ENCODE results near the gene CYB5RL. TPM values are rescaled to one million over a fixed set of nuclear protein-coding genes. Genes with fewer than 3 reads are reported as not detected.
"Not testable (repeated sequence)": the region's sequence is repeated elsewhere in the genome, so short reads cannot be mapped to it uniquely, and the experiment has no call there.

Gene CYB5RL
- polyA plus RNA-seq, 3 donors from 2014 or later, result 1.5 to 3.6 (median 3.3) TPM

DNA sequence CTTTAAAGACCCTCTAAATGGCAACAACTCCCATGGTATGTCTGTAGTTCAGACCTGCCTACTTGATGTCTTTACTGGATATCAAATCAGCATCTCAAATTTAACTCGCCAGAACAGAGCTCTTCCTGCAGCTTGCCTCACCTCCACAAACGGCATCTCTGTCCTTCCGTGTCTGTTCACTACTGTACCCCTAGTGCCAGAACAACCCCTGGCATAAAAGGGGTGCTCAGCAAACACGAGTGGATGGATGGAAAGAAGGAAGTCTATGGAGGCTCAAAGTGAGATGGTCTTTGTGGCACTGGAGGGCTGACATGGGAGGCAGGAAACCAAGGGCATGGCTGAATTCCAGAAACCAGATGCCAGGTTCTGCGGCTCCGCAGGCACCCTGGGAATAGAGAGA, 22.9 kb upstream of the CYB5RL start:
- H3K36me3 Mint-ChIP-seq, result peaks cover 13 to 20% (median 14%) of the 10 kb centered on the region in 3 donors
- H3K27ac Mint-ChIP-seq, result peak overlapping the region in 3 of 6 donors; percentile 32 to 55 (median 41)
- H3K27me3 Mint-ChIP-seq (ENCODE audit: low read depth in 3 of 3), result peaks cover 2 to 23% (median 22%) of the 10 kb centered on the region in 3 donors
- H3K9me3 Mint-ChIP-seq, result no peaks in the 10 kb centered on the region
- DNase-seq, result no peak
- H3K4me3 Mint-ChIP-seq, result no peak overlapping the region
- H3K4me1 Mint-ChIP-seq, result peaks cover 5 to 12% of the 10 kb centered on the region in 2 donors

DNA sequence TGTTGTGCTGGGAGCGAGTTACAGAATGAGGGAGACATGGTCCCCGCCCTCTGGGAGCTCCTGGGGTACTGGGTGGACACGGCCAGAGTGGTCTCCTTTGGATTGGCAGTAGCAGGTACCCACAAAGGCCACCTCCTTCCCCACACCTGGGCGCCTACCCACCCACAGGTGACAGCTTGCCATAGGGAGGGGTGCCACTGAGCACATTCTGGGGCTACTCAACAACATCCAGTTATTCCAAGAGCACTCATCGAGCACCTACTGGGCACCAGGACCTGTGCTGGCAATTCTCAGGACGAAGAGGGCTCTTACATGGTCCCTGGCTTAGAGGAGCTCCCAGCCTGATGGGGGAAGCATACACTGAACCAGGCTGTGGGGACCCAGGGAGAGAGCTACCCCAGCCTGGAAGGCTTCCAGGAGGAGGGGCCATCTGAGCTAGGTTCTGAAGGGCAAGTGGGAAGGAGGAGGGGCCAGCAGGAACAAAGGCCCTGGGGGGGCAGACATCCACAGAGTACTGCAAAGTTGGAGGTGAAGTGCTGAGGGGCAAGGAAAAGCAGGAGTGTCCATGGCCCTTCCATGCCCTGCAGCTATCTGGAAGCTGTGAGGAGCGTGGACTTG, 22.1 kb upstream of the CYB5RL start:
- Mint-ChIP-seq H3K27me3 (ENCODE audit: low read depth in 3 of 3) (peaks cover 2 to 23% (median 17%) of the 10 kb centered on the region in 3 donors), H3K27ac (peak overlapping the region in 3 of 6 donors; percentile 5 to 49 (median 32)), H3K36me3 (peaks cover 18 to 26% (median 18%) of the 10 kb centered on the region in 3 donors), H3K9me3 (no peaks in the 10 kb centered on the region), H3K4me3 (no peak overlapping the region), H3K4me1 (peaks cover 5 to 12% of the 10 kb centered on the region in 2 donors)
- no peak for DNase-seq

DNA sequence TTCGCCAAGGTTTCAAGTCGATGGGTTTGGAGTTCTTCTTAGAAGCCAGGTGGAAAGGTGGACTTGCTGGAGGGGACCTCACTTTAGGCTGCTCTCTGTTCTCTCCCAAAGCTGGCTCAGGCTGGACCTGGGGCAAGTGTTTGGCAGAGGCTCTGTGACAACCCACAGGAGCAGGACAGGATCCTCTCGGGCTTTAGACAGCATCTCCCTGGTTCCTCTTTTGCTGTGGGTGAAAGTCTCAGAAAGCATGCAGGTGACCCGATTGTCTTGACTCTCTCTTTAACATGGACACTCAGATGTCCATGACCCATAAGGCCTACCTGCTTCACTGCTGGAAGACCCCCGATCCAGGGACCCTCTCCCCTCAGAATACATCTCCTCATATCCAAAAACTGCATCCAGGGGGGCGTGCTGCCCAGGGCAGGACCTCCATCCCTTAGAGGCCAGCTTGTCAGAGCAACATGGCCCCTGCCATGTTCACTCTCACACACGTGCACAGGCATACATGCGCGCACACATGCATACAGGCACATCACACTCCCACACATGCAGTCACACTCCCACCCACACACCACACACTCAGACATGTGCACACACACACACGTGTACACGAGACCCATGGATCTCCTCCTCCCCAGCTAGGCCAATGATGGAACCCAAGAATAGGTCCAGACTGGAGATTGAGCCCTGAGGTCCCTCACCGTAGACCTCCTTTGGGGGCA, 21.4 kb upstream of the CYB5RL start:
- peak overlapping the region in 3 of 6 donors; percentile 42 to 63 (median 48) for H3K27ac Mint-ChIP-seq
- H3K36me3 Mint-ChIP-seq, result peaks cover 21 to 32% (median 22%) of the 10 kb centered on the region in 3 donors
- no peak for DNase-seq
- no peak overlapping the region for H3K4me3 Mint-ChIP-seq
- no peaks in the 10 kb centered on the region for H3K9me3 Mint-ChIP-seq
- H3K27me3 Mint-ChIP-seq (ENCODE audit: low read depth in 3 of 3), result peaks cover 4 to 23% (median 11%) of the 10 kb centered on the region in 3 donors
- H3K4me1 Mint-ChIP-seq, result peaks cover 5 to 12% of the 10 kb centered on the region in 2 donors

DNA sequence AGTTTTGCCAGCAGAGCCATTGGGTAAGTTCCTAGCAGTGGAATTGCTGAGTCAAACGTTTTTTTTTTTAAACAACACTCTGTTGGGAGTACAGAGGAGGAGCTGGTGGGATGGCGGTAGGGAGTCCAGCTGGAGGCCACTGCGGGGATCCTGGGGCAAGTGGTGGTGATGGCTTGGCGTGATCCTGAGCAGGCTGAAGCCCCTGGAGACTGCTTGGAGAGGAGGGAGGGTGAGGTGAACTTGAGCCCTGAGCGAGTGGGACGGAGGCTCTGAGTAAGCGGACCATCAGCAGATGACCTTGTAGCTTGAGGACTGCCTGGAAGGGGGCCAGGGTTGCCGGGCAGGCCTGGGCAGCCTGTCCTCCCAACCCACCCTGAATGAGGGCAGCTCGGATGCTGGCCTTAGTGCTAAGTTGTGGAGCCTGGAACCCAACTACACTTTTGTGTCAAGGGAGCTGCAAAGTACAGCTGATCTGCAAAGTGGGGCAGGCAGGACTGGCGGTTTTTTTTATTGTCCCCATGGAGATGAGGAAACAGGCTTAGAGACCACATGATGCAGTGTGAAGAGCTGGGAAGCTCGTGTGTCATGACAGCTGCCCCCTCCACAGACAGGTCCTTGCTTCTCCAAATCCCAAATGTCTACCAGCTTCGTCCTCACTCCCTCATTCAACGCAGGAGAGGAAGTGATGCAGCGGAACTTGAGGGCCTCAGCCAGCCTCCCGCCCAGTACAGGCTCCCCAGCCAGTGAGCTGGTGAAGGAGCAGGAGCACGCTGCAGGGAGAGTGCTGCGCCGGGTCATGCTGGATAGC, 20.4 kb upstream of the CYB5RL start:
- H3K9me3 Mint-ChIP-seq, result no peaks in the 10 kb centered on the region
- peak overlapping the region; percentile 15 to 73 (median 35) for H3K27ac Mint-ChIP-seq
- no peak for DNase-seq
- H3K36me3 Mint-ChIP-seq, result peaks cover 17 to 29% (median 17%) of the 10 kb centered on the region in 3 donors
- peaks cover 4 to 18% (median 8%) of the 10 kb centered on the region in 3 donors for H3K27me3 Mint-ChIP-seq (ENCODE audit: low read depth in 3 of 3)
- H3K4me1 Mint-ChIP-seq, result peaks cover 5 to 12% of the 10 kb centered on the region in 2 donors
- H3K4me3 Mint-ChIP-seq, result no peak overlapping the region

DNA sequence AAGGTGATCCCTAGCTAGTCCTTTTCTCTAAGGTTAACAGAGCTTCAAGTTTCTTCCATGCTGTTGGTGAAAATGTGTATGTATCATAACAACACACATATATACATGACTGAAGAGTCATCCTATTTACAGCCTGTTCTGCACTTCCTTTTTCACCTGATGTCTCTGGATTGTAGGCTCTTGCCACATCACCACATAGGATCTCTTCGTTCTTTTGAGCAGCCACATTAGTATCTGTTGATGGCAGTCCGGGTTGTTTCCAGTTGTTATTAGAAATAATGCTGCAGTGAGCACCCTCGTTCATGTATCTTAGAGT, 19.8 kb upstream of the CYB5RL start:
- no peaks in the 10 kb centered on the region for H3K9me3 Mint-ChIP-seq
- DNase-seq, result no peak
- H3K27me3 Mint-ChIP-seq (ENCODE audit: low read depth in 3 of 3), result peaks cover 2 to 13% (median 8%) of the 10 kb centered on the region in 3 donors
- peak overlapping the region; percentile 15 to 73 (median 35) for H3K27ac Mint-ChIP-seq
- H3K36me3 Mint-ChIP-seq, result peaks cover 15 to 26% (median 17%) of the 10 kb centered on the region in 3 donors
- H3K4me1 Mint-ChIP-seq, result peaks cover 3 to 12% of the 10 kb centered on the region in 2 donors
- H3K4me3 Mint-ChIP-seq, result no peak overlapping the region

DNA sequence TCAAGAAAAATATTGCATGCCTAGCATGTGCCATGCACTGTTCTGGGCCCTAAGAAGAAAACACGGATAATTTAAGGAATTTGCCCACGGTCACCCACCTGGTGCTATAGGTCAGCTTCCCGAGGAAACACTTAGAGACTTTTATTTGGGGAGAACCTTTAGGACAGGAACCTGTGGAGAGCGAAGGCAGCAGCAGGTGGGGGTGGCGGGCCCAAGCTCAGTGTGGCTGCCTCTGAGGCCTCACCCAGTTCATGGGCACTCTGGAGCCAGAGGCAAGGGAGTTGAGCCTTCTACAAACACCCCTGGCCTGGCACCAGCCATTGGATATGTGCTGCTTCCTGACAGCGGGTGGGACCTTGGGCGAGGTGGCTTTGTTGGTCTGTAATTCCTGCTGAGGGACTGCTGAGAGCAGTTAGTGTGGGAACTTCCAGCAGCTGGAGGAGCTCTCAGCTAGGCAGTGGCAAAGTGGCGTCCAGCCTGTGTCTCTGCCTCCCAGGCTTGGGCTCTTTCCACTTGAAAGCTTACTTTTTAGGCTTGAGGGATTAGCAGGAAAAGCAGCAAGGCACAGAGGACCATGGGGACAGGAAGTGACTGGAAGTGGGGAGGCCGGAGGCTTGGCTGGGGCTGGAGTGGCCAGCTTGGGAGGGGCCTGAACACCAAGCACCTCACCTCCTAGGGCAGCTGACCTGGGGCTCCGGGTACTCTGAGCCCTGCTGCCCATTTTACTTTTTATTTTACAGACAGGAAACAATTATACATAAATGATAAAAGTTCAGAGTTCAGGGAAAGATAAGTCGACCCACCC, 19.3 kb upstream of the CYB5RL start:
- H3K36me3 Mint-ChIP-seq, result peaks cover 15 to 30% (median 21%) of the 10 kb centered on the region in 3 donors
- DNase-seq, result no peak
- peak overlapping the region in 3 of 6 donors; percentile 6 to 67 (median 55) for H3K27ac Mint-ChIP-seq
- peaks cover 3 to 11% of the 10 kb centered on the region in 2 donors for H3K4me1 Mint-ChIP-seq
- H3K9me3 Mint-ChIP-seq, result no peaks in the 10 kb centered on the region
- H3K4me3 Mint-ChIP-seq, result no peak overlapping the region
- peaks cover 2 to 8% (median 6%) of the 10 kb centered on the region in 3 donors for H3K27me3 Mint-ChIP-seq (ENCODE audit: low read depth in 3 of 3)

DNA sequence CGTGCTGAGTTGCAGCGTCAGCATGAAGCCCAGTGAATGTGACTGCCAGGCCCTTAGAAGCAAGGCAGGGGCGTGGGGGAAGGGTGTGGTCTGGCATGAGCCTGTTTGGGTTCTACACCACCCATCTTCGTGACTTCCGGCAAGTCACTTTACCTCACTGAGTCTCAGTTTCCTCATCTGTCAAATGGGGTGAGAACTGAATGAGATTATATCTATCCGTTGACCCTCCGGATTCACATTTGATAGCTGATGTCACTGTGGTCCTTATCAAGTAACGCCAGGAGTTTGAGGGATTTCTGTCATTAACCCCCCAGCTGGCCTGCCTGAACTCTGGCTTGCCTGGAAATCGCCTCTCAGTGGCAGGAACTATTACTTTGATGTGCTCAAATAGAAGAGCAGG, 15.7 kb upstream of the CYB5RL start:
- Mint-ChIP-seq H3K9me3 (no peaks in the 10 kb centered on the region), H3K27me3 (ENCODE audit: low read depth in 3 of 3) (peaks cover 2 to 4% (median 2%) of the 10 kb centered on the region in 3 donors), H3K36me3 (peaks cover 26 to 54% (median 31%) of the 10 kb centered on the region in 3 donors), H3K4me3 (no peak overlapping the region), H3K4me1 (peaks cover 0 to 1% of the 10 kb centered on the region in 2 donors), H3K27ac (no peak overlapping the region)
- DNase-seq, result no peak

DNA sequence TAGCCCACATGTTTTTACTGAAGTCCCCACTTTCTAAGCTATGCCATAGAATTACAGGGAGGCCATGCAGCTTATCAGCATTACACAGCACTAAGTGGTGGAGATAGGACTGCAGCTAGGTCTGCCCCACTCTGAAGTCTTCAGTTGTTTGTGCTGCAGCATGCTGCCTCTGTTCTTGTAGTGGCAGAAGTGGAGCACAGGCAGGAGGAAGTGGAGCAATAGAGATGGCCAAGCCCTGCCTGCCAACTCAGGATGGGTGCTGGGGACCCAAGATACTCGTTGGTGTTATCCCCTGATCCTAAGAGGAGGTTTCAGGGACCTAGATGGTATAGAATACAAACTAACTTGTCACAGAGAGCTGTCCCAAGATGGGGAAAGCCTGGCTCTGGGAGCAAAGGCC, 13.0 kb upstream of the CYB5RL start:
- no peak overlapping the region for H3K27ac Mint-ChIP-seq
- H3K9me3 Mint-ChIP-seq, result no peaks in the 10 kb centered on the region
- no peak overlapping the region for H3K4me3 Mint-ChIP-seq
- no peaks in the 10 kb centered on the region for H3K4me1 Mint-ChIP-seq
- H3K36me3 Mint-ChIP-seq, result peaks cover 29 to 58% (median 40%) of the 10 kb centered on the region in 3 donors
- DNase-seq, result no peak
- H3K27me3 Mint-ChIP-seq (ENCODE audit: low read depth in 3 of 3), result peaks cover 2 to 4% (median 2%) of the 10 kb centered on the region in 3 donors

DNA sequence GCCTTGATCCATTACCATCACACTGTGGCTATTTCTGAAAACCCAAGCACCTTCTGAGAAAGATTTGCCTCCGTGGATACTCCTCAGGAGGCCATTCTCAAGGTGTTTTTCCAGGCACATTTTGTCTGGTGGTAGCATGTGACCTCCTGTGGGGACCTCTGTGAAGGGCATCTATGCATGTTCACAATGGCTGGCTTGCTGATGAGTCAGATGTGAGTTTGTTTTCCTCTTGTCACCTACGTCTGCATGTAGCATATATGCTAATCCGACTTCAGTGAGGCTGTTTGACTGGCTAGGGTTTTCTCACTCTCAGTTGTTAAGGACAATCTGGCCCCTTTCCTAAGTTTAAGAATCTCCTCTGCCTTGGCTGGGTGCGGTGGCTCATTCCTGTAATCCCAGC, 8.1 kb upstream of the CYB5RL start:
- H3K4me1 Mint-ChIP-seq; H3K27ac Mint-ChIP-seq; H3K27me3 Mint-ChIP-seq (ENCODE audit: low read depth in 3 of 3); DNase-seq; H3K9me3 Mint-ChIP-seq; H3K4me3 Mint-ChIP-seq: not testable (repeated sequence)
- H3K36me3 Mint-ChIP-seq, result peaks cover 37 to 60% (median 38%) of the 10 kb centered on the region in 3 donors

DNA sequence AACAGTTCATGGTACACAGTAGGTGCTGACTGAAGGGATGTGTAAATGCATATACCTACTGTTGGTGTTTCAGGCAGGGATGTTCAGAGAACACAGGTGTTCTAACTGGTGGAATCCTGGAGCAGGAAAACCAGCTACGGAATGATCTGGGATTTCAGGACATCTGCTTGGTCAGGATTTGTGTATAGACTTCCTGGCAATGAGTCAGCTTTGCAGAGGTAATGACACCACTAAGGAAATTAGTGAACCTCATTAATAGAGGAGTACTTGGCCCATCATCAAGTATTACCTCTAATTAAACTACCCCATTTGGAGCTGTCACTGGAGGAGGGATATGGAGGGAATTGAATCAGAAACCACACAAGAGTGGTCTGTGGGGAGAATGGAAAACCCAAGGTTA, 7.5 kb upstream of the CYB5RL start:
- H3K4me1 Mint-ChIP-seq, result peaks cover 7 to 10% of the 10 kb centered on the region in 2 donors
- DNase-seq, result no peak
- H3K9me3 Mint-ChIP-seq, result no peaks in the 10 kb centered on the region
- H3K27me3 Mint-ChIP-seq (ENCODE audit: low read depth in 3 of 3), result peaks cover 0 to 3% (median 0%) of the 10 kb centered on the region in 3 donors
- H3K27ac Mint-ChIP-seq, result no peak overlapping the region
- H3K4me3 Mint-ChIP-seq, result no peak overlapping the region
- H3K36me3 Mint-ChIP-seq, result peaks cover 37 to 55% (median 38%) of the 10 kb centered on the region in 3 donors

DNA sequence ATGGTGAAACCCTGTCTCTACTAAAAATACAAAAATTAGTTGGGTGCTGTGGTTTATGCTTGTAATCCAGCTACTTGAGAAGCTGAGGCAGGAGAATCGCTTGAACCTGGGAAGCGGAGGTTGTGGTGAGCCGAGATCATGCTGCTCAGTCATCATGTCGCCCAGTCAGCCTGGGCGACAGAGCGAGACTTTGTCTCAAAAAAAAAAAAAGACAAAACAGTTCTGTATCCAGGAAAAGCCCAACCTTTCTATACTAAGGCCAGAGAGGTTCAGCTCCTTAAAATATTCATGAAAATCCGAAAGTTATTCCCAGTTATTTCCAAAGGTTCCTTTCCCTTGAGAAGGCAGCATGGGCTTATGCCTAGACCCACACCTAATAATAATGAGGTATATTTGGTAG, 4.4 kb upstream of the CYB5RL start:
- H3K27me3 Mint-ChIP-seq (ENCODE audit: low read depth in 3 of 3), result peaks cover 0 to 3% (median 0%) of the 10 kb centered on the region in 3 donors
- no peak for DNase-seq
- H3K4me3 Mint-ChIP-seq, result no peak overlapping the region
- H3K36me3 Mint-ChIP-seq, result peaks cover 22 to 32% (median 25%) of the 10 kb centered on the region in 3 donors
- peaks cover 29 to 40% of the 10 kb centered on the region in 2 donors for H3K4me1 Mint-ChIP-seq
- no peaks in the 10 kb centered on the region for H3K9me3 Mint-ChIP-seq
- no peak overlapping the region for H3K27ac Mint-ChIP-seq

DNA sequence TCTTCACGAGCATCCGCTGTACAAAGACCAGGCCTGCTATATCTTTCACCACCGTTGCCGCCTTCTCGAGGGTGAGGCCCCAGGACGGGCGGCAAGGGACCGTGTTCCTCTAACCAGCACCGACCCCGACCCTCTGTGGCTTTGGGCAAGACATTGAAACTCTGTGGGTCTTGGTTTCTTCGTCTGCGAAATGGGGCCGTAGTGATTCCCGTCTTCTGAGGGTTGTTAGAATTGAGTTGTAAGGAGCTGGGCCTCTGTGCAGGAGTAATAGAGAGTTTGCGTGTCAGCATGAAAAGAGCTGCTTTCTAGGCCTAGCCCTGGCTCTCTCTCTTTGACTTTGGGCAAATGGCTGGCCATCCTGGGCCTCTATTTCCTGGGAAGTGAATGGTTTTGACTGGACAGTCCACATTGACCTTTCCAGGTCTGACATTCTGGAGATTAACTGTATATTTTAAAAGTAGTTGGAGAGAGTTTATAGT, 728 bp upstream of the CYB5RL start:
- peaks cover 0 to 2% (median 0%) of the 10 kb centered on the region in 3 donors for H3K27me3 Mint-ChIP-seq (ENCODE audit: low read depth in 3 of 3)
- peaks cover 30 to 45% of the 10 kb centered on the region in 2 donors for H3K4me1 Mint-ChIP-seq
- H3K27ac Mint-ChIP-seq, result peak overlapping the region; percentile 74 to 92 (median 82)
- peaks cover 4 to 11% (median 11%) of the 10 kb centered on the region in 3 donors for H3K36me3 Mint-ChIP-seq
- no peaks in the 10 kb centered on the region for H3K9me3 Mint-ChIP-seq
- H3K4me3 Mint-ChIP-seq, result peak overlapping the region; percentile 88 to 94 (median 93)
- no peak for DNase-seq
